HG02623 (cell line): ENCODE data around the gene CHD2.
"Not testable (repeated sequence)": the region's sequence is repeated elsewhere in the genome, so short reads cannot be mapped to it uniquely, and the experiment has no call there.

ENCODE experiments used
- ATAC-seq: cut with Tn5 transposase; IDR thresholded peaks from one replicate; pipeline ENCODE4 v1.9.1; 2021; ENCODE audit warnings: moderate library complexity; ENCODE audit not compliant: unreplicated experiment

CHD2 gene

GRCh38 chr15:93007994-93008393 is 107.9 kb downstream of the CHD2 start:
- ATAC-seq = no peak

- ATAC-seq = no peak
Measured at GRCh38 chr15:93012786-93013185, 112.7 kb downstream of the CHD2 start.

- no peak for ATAC-seq
Measured at GRCh38 chr15:93017526-93017925, 117.4 kb downstream of the CHD2 start.

GRCh38 chr15:93018574-93018973 is 118.5 kb downstream of the CHD2 start:
- ATAC-seq = no peak

GRCh38 chr15:93019090-93019489 is 119.0 kb downstream of the CHD2 start:
- ATAC-seq = no peak

- ATAC-seq = no peak
Measured at GRCh38 chr15:93019971-93020370, 119.8 kb downstream of the CHD2 start.

GRCh38 chr15:93020976-93021772 is 121.0 kb downstream of the CHD2 start:
- ATAC-seq = peak; percentile 74

- no peak for ATAC-seq
Measured at GRCh38 chr15:93024293-93024692, 124.2 kb downstream of the CHD2 start.

GRCh38 chr15:93024716-93025624 is 124.8 kb downstream of the CHD2 start:
- no peak for ATAC-seq

- no peak for ATAC-seq
Measured at GRCh38 chr15:93025625-93025982, 125.5 kb downstream of the CHD2 start.

GRCh38 chr15:93026380-93026817 is 126.3 kb downstream of the CHD2 start:
- ATAC-seq = no peak

- no peak for ATAC-seq
Measured at GRCh38 chr15:93027413-93027812, 127.3 kb downstream of the CHD2 start.

GRCh38 chr15:93028111-93028631 is 128.0 kb downstream of the CHD2 start:
- ATAC-seq = no peak

GRCh38 chr15:93028632-93029213 is 128.6 kb downstream of the CHD2 start:
- ATAC-seq = no peak

GRCh38 chr15:93029214-93029835 is 129.2 kb downstream of the CHD2 start:
- ATAC-seq = no peak

- no peak for ATAC-seq
Measured at GRCh38 chr15:93029836-93030429, 129.8 kb downstream of the CHD2 start.

- peak; percentile 67 for ATAC-seq
Measured at GRCh38 chr15:93030430-93031102, 130.4 kb downstream of the CHD2 start.

- ATAC-seq = no peak
Measured at GRCh38 chr15:93031103-93031464, 131.0 kb downstream of the CHD2 start.

- not testable (repeated sequence) for ATAC-seq
Measured at GRCh38 chr15:93031557-93032384, 131.6 kb downstream of the CHD2 start.
